ENCODE results near the gene C2CD4C.
"Not testable (repeated sequence)": the region's sequence is repeated elsewhere in the genome, so short reads cannot be mapped to it uniquely, and the experiment has no call there.

C2CD4C gene

GRCh38 chr19:408902-409515, at the start of gene C2CD4C:
C2CD4C (minus strand) TSS chr19:409147; CDS start chr19:408361, 786 bp downstream.
- peak; percentile 43 for DNase-seq

- DNase-seq: no peak
These were observed 49.4 kb upstream of the C2CD4C start for GRCh38 chr19:458091-459042.

GRCh38 chr19:457636-458035, 48.7 kb upstream of the C2CD4C start:
- DNase-seq: no peak

- no peak for DNase-seq
These were observed 47.7 kb upstream of the C2CD4C start for GRCh38 chr19:456547-457110.

GRCh38 chr19:455851-456546, 47.1 kb upstream of the C2CD4C start:
- no peak for DNase-seq

- DNase-seq: no peak
These were observed 46.2 kb upstream of the C2CD4C start for GRCh38 chr19:455031-455705.

- no peak for DNase-seq
These were observed 44.7 kb upstream of the C2CD4C start for GRCh38 chr19:453606-454005.

GRCh38 chr19:452829-453228, 43.9 kb upstream of the C2CD4C start:
- DNase-seq: no peak

- not testable (repeated sequence) for DNase-seq
These were observed 42.0 kb upstream of the C2CD4C start for GRCh38 chr19:450912-451481.

GRCh38 chr19:449916-450315, 41.0 kb upstream of the C2CD4C start:
- no peak for DNase-seq

- no peak for DNase-seq
These were observed 39.0 kb upstream of the C2CD4C start for GRCh38 chr19:447816-448560.

GRCh38 chr19:447064-447426, 38.1 kb upstream of the C2CD4C start:
- DNase-seq: no peak

GRCh38 chr19:444677-445210, 35.8 kb upstream of the C2CD4C start:
- DNase-seq: no peak

GRCh38 chr19:443005-443404, 34.1 kb upstream of the C2CD4C start:
- no peak for DNase-seq

GRCh38 chr19:442085-442484, 33.1 kb upstream of the C2CD4C start:
- DNase-seq: no peak

- DNase-seq: no peak
These were observed 32.4 kb upstream of the C2CD4C start for GRCh38 chr19:441213-441836.

- DNase-seq: no peak
These were observed 31.7 kb upstream of the C2CD4C start for GRCh38 chr19:440391-441212.

- DNase-seq: no peak
These were observed 30.4 kb upstream of the C2CD4C start for GRCh38 chr19:439167-439900.

GRCh38 chr19:438416-438958, 29.5 kb upstream of the C2CD4C start:
- no peak for DNase-seq

All from COR-L47 (cell line).